CD8-positive, alpha-beta memory T cell (primary cell): Measurements from ENCODE around the gene METTL22. TPM values are rescaled to one million over a fixed set of nuclear protein-coding genes. Genes with fewer than 3 reads are reported as not detected.

ENCODE experiments used
- CTCF ChIA-PET: fragments of 350-600 bp; sonication (Branson Sonifier 250); formaldehyde crosslinking; loops from one replicate; lab custom pipeline; 2021; ENCODE audit warnings: antibody characterized with exemption; lab: Charles Lee
- POLR2A ChIA-PET: fragments of 350-600 bp; sonication (Branson Sonifier 250); formaldehyde crosslinking; loops from one replicate; lab custom pipeline; 2021; ENCODE audit warnings: antibody characterized with exemption; lab: Charles Lee
- DNase-seq, 5 donors: peaks; one replicate each; pipeline versions ENCODE4 v3.0.0 to v3.0.0-alpha.2; 2020 to 2022; ENCODE audit warnings: mixed read lengths in 1 of 5
- H3K27ac ChIP-seq: one replicate; pipeline ENCODE4 v1.7.0; 2013; ENCODE audit warnings: low read depth, mild to moderate bottlenecking, low read length, moderate library complexity
- H3K27me3 ChIP-seq: 2 replicates; pipeline ENCODE4 v1.7.0; 2013; ENCODE audit warnings: low read length, mild to moderate bottlenecking; ENCODE audit not compliant: insufficient read depth, poor library complexity, severe bottlenecking
- H3K36me3 ChIP-seq: 2 replicates; pipeline ENCODE4 v1.7.0; 2013; ENCODE audit warnings: mild to moderate bottlenecking, low read length, moderate library complexity; ENCODE audit not compliant: insufficient read depth
- H3K4me1 ChIP-seq: 2 replicates; pipeline ENCODE4 v1.7.0; 2013; ENCODE audit warnings: mild to moderate bottlenecking, low read length, moderate library complexity; ENCODE audit not compliant: insufficient read depth
- H3K4me3 ChIP-seq: 2 replicates; pipeline ENCODE4 v1.7.0; 2013; ENCODE audit warnings: mild to moderate bottlenecking, low read length
- H3K9me3 ChIP-seq: 2 replicates; pipeline ENCODE4 v1.7.0; 2013; ENCODE audit warnings: mild to moderate bottlenecking, low read length
- H3K27ac Mint-ChIP-seq, 8 donors: one replicate each; pipeline ENCODE4 v1.8.0; 2020 to 2021; ENCODE audit warnings: mixed read lengths in 8 of 8, mild to moderate bottlenecking in 6 of 8, inconsistent platforms in 3 of 8, moderate library complexity in 3 of 8
- H3K27me3 Mint-ChIP-seq, 2 donors: one replicate each; pipeline ENCODE4 v1.8.0; 2020 to 2021; ENCODE audit warnings: mixed read lengths in 2 of 2, mild to moderate bottlenecking in 1 of 2, moderate library complexity in 1 of 2
- H3K36me3 Mint-ChIP-seq, 3 donors: one replicate each; pipeline ENCODE4 v1.8.0; 2020 to 2021; ENCODE audit warnings: mixed read lengths in 3 of 3, inconsistent platforms in 1 of 3, mild to moderate bottlenecking in 1 of 3
- H3K4me1 Mint-ChIP-seq, 3 donors: one replicate each; pipeline ENCODE4 v1.8.0; 2020 to 2021; ENCODE audit warnings: mixed read lengths in 3 of 3, inconsistent platforms in 1 of 3, mild to moderate bottlenecking in 1 of 3
- H3K4me3 Mint-ChIP-seq, 7 donors: one replicate each; pipeline ENCODE4 v1.8.0; 2020 to 2021; ENCODE audit warnings: mixed read lengths in 7 of 7, mild to moderate bottlenecking in 6 of 7, moderate library complexity in 4 of 7, inconsistent platforms in 2 of 7
- H3K9me3 Mint-ChIP-seq, 5 donors: one replicate each; pipeline ENCODE4 v1.8.0; 2020 to 2022; ENCODE audit warnings: mixed read lengths in 5 of 5, mild to moderate bottlenecking in 3 of 5, moderate library complexity in 2 of 5, inconsistent platforms in 1 of 5
- polyA plus RNA-seq: library from polyadenylated mRNA; unstranded; fragments of 300-500 nt; fragmentation: Illumina TruSeq; gene quantifications from one replicate; pipeline ENCODE4 v1.2.3, GENCODE V29; 2021
- total RNA-seq, 2 experiments: library from RNA; stranded (reverse); gene quantifications; one replicate each; pipeline ENCODE4 v1.2.3, GENCODE V29; 2021

Gene METTL22
- total and polyA plus RNA-seq, 3 experiments from 2014 or later = 10.8 to 24.1 (median 21.3) TPM

- CTCF ChIA-PET = no interaction called here
- Mint-ChIP-seq H3K27ac (no peak overlapping the region), H3K36me3 (peaks cover 5 to 34% (median 6%) of the 10 kb centered on the region in 3 donors), H3K27me3 (no peaks in the 10 kb centered on the region), H3K9me3 (no peaks in the 10 kb centered on the region), H3K4me1 (no peaks in the 10 kb centered on the region), H3K4me3 (no peak overlapping the region)
- Histone ChIP-seq H3K9me3 (no peaks in the 10 kb centered on the region), H3K27ac (no peak overlapping the region), H3K4me3 (no peak overlapping the region), H3K4me1 (no peaks in the 10 kb centered on the region), H3K36me3 (no peaks in the 10 kb centered on the region), H3K27me3 (no peaks in the 10 kb centered on the region)
- POLR2A ChIA-PET = no interaction called here
- DNase-seq = no peak
Observed at GRCh38 chr16:8665529-8665928, 44.0 kb downstream of the METTL22 start.

GRCh38 chr16:8667492-8667891 is 46.0 kb downstream of the METTL22 start:
- POLR2A ChIA-PET = no interaction called here

GRCh38 chr16:8668113-8668512 is 46.6 kb downstream of the METTL22 start:
- no peak overlapping the region for H3K27ac ChIP-seq
- H3K4me1 ChIP-seq = no peaks in the 10 kb centered on the region
- Mint-ChIP-seq H3K4me1 (no peaks in the 10 kb centered on the region), H3K9me3 (no peaks in the 10 kb centered on the region), H3K4me3 (no peak overlapping the region), H3K36me3 (peaks cover 3 to 33% (median 6%) of the 10 kb centered on the region in 3 donors), H3K27me3 (no peaks in the 10 kb centered on the region), H3K27ac (no peak overlapping the region)
- H3K4me3 ChIP-seq = no peak overlapping the region
- CTCF ChIA-PET = no interaction called here
- H3K27me3 ChIP-seq = no peaks in the 10 kb centered on the region
- POLR2A ChIA-PET = no interaction called here
- no peaks in the 10 kb centered on the region for H3K36me3 ChIP-seq
- no peak for DNase-seq
- H3K9me3 ChIP-seq = no peaks in the 10 kb centered on the region

More at GRCh38 chr16:8667492-8667891, 46.0 kb downstream of the METTL22 start:
- Histone ChIP-seq H3K27ac (no peak overlapping the region), H3K9me3 (no peaks in the 10 kb centered on the region), H3K27me3 (no peaks in the 10 kb centered on the region), H3K36me3 (no peaks in the 10 kb centered on the region), H3K4me3 (no peak overlapping the region), H3K4me1 (no peaks in the 10 kb centered on the region)
- Mint-ChIP-seq H3K4me1 (no peaks in the 10 kb centered on the region), H3K27me3 (no peaks in the 10 kb centered on the region), H3K36me3 (peaks cover 3 to 33% (median 6%) of the 10 kb centered on the region in 3 donors), H3K9me3 (no peaks in the 10 kb centered on the region), H3K4me3 (no peak overlapping the region), H3K27ac (no peak overlapping the region)
- DNase-seq = no peak
- CTCF ChIA-PET = no interaction called here

- Mint-ChIP-seq H3K4me3 (no peak overlapping the region), H3K9me3 (no peaks in the 10 kb centered on the region), H3K27me3 (no peaks in the 10 kb centered on the region), H3K36me3 (peaks cover 3 to 30% (median 6%) of the 10 kb centered on the region in 3 donors), H3K4me1 (peaks cover 5 to 7% (median 6%) of the 10 kb centered on the region in 3 donors), H3K27ac (no peak overlapping the region)
- Histone ChIP-seq H3K9me3 (no peaks in the 10 kb centered on the region), H3K27me3 (no peaks in the 10 kb centered on the region), H3K4me3 (no peak overlapping the region), H3K4me1 (no peaks in the 10 kb centered on the region), H3K27ac (no peak overlapping the region), H3K36me3 (no peaks in the 10 kb centered on the region)
- POLR2A ChIA-PET = no interaction called here
- CTCF ChIA-PET = no interaction called here
- no peak for DNase-seq
Observed at GRCh38 chr16:8669481-8669880, 48.0 kb downstream of the METTL22 start.

- POLR2A ChIA-PET = no interaction called here
- CTCF ChIA-PET = interaction anchor here (1.3 kb wide), 1 partner anchor 13 kb away, joined by 4 read pairs; no protein-coding TSS in a partner anchor
Observed at GRCh38 chr16:8670014-8670560, 48.6 kb downstream of the METTL22 start.

GRCh38 chr16:8673611-8674412 is 52.3 kb downstream of the METTL22 start:
- ChIA-PET CTCF (interaction anchor here (0.8 kb wide), 1 partner anchor 207 kb away, joined by 3 read pairs; no protein-coding TSS in a partner anchor), POLR2A (interaction anchor here (1.1 to 1.2 kb wide), 2 partner anchors 10 to 195 kb away, joined by 3 read pairs; partner anchors contain the start of gene CARHSP1)
- H3K27me3 Mint-ChIP-seq = no peaks in the 10 kb centered on the region
- H3K4me1 ChIP-seq = peaks cover 15% of the 10 kb centered on the region
- peak overlapping the region; percentile 86 to 95 (median 92) for H3K4me3 Mint-ChIP-seq
- no peaks in the 10 kb centered on the region for H3K36me3 ChIP-seq
- H3K27ac ChIP-seq = no peak overlapping the region
- no peaks in the 10 kb centered on the region for H3K9me3 Mint-ChIP-seq
- H3K4me3 ChIP-seq = peak overlapping the region; percentile 56
- H3K4me1 Mint-ChIP-seq = peaks cover 19 to 31% (median 21%) of the 10 kb centered on the region in 3 donors
- no peaks in the 10 kb centered on the region for H3K9me3 ChIP-seq
- peaks cover 5 to 6% (median 5%) of the 10 kb centered on the region in 3 donors for H3K36me3 Mint-ChIP-seq
- H3K27ac Mint-ChIP-seq = peak overlapping the region in 5 of 8 donors; percentile 28 to 78 (median 54)
- DNase-seq = peak in 1 of 5 donors; percentile 48
- no peaks in the 10 kb centered on the region for H3K27me3 ChIP-seq

More at GRCh38 chr16:8670014-8670560, 48.6 kb downstream of the METTL22 start:
- no peak for DNase-seq
- H3K27me3 ChIP-seq = no peaks in the 10 kb centered on the region
- no peak overlapping the region for H3K27ac ChIP-seq
- Mint-ChIP-seq H3K9me3 (no peaks in the 10 kb centered on the region), H3K27ac (no peak overlapping the region), H3K4me3 (peak overlapping the region in 1 of 7 donors; percentile 8), H3K4me1 (peaks cover 9 to 11% (median 10%) of the 10 kb centered on the region in 3 donors), H3K36me3 (peaks cover 3 to 27% (median 6%) of the 10 kb centered on the region in 3 donors), H3K27me3 (no peaks in the 10 kb centered on the region)
- no peak overlapping the region for H3K4me3 ChIP-seq
- no peaks in the 10 kb centered on the region for H3K9me3 ChIP-seq
- H3K36me3 ChIP-seq = no peaks in the 10 kb centered on the region
- peaks cover 5% of the 10 kb centered on the region for H3K4me1 ChIP-seq

- H3K4me3 ChIP-seq = peak within 1 kb of the TSS; percentile 73
- no peaks in the 10 kb centered on the region for H3K9me3 ChIP-seq
- H3K27ac ChIP-seq = peak within 1 kb of the TSS; percentile 52
- Mint-ChIP-seq H3K36me3 (peaks cover 5 to 6% (median 5%) of the 10 kb centered on the region in 3 donors), H3K4me3 (peak within 1 kb of the TSS; percentile 86 to 95 (median 92)), H3K27ac (peak within 1 kb of the TSS; percentile 71 to 98 (median 90)), H3K4me1 (peaks cover 19 to 31% (median 22%) of the 10 kb centered on the region in 3 donors), H3K9me3 (peaks cover 0 to 1% (median 0%) of the 10 kb centered on the region in 5 donors), H3K27me3 (no peaks in the 10 kb centered on the region)
- no peaks in the 10 kb centered on the region for H3K27me3 ChIP-seq
- DNase-seq = peak; percentile 86 to 92 (median 88)
- ChIA-PET POLR2A (interaction anchor here (1.1 to 1.2 kb wide), 2 partner anchors 11 to 194 kb away, joined by 3 read pairs; partner anchors contain the start of gene CARHSP1), CTCF (interaction anchor here (0.8 kb wide), 1 partner anchor 206 kb away, joined by 3 read pairs; no protein-coding TSS in a partner anchor)
- H3K36me3 ChIP-seq = no peaks in the 10 kb centered on the region
- peaks cover 15% of the 10 kb centered on the region for H3K4me1 ChIP-seq
Observed at GRCh38 chr16:8674413-8675022, 53.0 kb downstream of the METTL22 start, which contains the start of gene ABAT. Gene ABAT (plus strand): TSS chr16:8674617. CDS start chr16:8735740, 61,123 bp downstream.
